UCSD-AML1 (cell line): ENCODE measurements around the gene CDCA8.
"Not testable (repeated sequence)": the region's sequence is repeated elsewhere in the genome, so short reads cannot be mapped to it uniquely, and the experiment has no call there.

Source experiments
- DNase-seq: peaks from one replicate; lab custom pipeline; 2025; ENCODE audit not compliant: unreplicated experiment; lab: John Stamatoyannopoulos, UW

Gene CDCA8

GRCh38 chr1:37672136-37672870 is 20.0 kb upstream of the CDCA8 start:
- DNase-seq, result no peak

DNA sequence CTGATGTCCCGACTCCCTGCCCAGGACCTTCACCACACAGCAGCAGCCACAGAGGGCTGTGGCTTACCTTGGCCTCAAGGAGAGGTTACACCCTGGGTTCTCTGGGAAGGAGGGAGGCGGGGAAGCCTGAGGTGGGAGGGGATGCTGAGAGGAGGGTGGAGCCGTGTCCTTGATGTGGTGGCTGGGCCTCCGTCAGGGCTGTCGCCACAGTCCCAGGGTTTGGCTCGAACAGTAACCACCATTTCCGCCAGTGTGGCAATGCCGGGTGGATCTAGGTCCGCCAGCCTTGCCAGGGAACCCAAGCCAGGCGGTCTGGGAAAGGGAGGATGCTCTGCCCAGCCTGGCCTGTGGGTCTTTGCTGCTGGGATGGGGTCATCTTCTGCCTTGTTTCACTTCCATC is 18.4 kb upstream of the CDCA8 start:
- DNase-seq, result no peak

GRCh38 chr1:37676281-37677142 is 15.8 kb upstream of the CDCA8 start:
- DNase-seq, result no peak

GRCh38 chr1:37677143-37677439 is 15.2 kb upstream of the CDCA8 start:
- no peak for DNase-seq

DNA sequence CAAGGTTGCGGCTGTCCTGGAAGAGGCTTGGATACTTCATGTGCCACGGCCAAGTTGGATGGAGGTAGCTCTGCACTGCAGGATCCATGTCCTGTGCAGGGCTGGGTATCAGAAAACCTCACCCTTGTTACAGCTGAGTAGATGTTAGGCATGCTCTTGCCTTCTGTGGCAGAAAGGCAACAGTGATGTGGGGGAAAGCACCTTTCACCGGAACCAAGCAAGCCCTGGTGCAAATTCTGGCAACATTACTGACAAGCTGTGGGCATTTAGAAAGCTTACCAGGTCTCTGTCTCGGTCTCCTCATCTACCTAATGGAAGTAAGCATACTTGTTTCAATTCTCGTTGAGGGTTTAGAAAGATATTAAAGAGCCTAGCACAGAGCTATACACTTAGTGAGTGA is 14.5 kb upstream of the CDCA8 start:
- no peak for DNase-seq

GRCh38 chr1:37680933-37681332 is 11.4 kb upstream of the CDCA8 start:
- no peak for DNase-seq

DNA sequence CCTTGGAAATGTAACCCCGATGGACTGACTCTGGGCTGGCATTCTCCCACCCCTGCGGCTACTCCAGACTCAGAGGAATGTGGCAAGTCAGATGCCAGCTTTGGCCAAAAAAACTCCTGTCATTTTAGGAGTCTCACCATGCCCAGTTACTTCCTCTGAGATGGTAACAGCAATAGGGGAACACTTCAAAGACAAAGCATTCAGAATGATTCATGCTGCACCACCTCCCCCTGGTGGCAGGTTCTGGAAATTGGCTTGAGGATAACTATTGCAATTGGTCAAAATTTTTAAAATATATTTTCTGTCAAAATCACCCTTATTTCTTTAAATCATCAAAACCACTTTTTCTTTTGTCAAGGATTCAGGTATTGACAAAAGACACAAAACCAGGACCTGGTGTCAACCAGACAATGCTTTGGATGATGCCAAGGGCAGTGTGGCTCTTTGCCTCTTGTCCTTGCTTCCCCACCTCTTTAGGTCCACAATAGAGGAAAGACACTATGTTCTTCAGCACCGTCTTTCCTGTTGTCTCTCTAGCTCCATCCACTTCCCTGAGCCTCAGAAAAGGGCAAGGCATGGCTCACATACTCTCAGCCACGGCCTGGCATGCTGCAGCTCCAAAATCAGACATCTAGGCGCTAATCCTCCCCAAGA is 9.9 kb upstream of the CDCA8 start:
- peak; percentile 63 for DNase-seq

GRCh38 chr1:37684182-37684581 is 8.1 kb upstream of the CDCA8 start:
- not testable (repeated sequence) for DNase-seq

- DNase-seq, result no peak
Observed at GRCh38 chr1:37685722-37686121, 6.6 kb upstream of the CDCA8 start.

DNA sequence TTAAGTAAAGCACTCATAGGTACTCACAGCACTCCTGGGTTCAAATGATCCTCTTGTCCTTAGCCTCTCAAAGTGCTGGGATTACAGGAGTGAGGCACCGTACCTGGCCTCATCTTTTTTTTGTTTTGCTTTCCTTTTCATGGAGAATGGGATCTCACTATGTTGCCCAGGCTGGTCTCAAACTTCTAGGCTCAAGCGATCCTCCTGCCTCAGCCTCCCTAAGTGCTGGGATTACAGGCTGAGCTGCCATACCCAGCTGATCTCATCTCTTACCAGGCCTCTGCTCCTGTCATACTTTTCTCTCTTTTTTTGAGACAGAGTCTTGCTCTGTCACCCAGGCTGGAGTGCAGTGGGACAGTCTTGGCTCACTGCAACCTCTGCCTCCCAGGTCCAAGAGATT is 4.6 kb upstream of the CDCA8 start:
- DNase-seq, result not testable (repeated sequence)

DNA sequence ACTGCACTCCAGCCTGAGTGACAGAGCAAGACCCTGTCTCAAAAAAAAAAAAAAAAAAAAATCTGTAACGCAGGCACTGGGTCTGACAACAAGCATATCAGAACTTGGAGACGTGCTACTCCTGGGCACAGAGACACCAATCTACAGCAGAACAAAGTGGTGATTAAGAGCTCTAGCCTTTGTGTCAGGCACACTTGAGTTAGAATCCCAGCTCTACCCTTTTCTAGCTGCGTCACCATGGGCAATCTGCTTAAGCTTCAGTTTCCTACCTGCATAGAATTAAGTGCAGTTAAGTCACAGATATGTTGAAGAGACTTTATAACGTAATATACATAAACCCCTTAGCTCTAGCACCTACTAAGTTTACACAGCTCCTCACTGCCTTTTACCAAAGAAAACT is 3.4 kb upstream of the CDCA8 start:
- DNase-seq, result no peak

DNA sequence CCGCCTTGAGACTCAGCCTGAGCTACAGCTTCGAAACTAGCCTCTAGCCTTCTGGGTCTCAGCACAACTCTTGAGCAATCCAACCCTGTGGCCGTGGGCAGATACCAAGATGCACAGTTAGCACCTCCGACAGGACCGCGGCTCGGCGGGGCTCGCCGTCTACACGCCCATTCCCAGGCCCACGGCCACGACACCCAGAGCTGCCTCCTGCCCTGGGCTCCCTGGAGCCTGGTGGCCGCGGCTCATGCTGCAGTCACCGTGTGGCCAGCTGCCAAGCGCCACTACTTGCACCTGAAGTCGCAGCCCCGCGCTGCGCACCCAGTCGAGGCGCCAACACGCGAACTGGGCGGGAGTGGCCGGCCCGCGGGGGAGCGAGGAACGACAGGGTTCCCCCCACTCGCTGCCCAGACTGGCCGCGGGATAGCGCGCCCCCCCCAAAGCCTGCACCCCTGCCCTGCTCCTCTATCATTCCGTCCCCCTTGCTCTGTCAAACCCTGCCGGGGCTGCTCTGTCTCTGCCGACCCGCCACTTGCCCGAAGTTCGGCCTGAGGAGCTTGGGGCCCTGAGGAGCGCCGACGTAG is 729 bp upstream of the CDCA8 start:
- peak; percentile 51 for DNase-seq

DNA sequence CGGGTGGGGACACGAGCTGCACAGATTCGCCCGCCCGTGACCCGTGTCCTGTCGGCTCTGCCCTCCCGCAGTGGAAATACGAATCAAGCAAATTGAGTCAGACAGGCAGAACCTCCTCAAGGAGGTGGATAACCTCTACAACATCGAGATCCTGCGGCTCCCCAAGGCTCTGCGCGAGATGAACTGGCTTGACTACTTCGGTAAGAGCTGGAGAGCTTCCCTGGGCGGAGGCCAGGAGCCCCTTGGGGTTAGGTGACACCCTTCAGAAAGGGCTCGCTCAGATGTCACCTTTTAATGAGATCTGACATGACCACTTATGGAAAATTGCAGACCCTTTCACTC is 489 bp downstream of the CDCA8 start:
- DNase-seq, result no peak

- no peak for DNase-seq
Observed at GRCh38 chr1:37697090-37697489, 4.8 kb downstream of the CDCA8 start.

DNA sequence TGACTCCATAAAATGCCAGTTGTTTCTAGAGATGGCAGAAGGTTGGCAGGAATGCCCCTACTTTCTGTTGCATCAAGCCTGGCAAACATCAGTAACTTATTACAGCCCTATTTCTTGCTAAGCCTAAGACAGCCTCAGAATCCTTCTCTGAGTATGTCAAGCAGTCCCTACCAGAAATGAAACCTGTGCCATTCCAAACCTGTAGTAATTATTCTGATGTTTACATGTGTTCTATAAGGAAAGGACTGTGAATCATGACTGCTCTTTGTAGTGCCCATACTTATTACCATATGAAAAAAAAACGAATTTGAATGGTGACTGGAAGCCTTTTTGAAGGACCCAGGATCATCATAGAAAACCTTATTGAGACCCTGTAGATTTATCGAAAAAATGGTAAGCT is 5.4 kb downstream of the CDCA8 start:
- DNase-seq, result no peak

DNA sequence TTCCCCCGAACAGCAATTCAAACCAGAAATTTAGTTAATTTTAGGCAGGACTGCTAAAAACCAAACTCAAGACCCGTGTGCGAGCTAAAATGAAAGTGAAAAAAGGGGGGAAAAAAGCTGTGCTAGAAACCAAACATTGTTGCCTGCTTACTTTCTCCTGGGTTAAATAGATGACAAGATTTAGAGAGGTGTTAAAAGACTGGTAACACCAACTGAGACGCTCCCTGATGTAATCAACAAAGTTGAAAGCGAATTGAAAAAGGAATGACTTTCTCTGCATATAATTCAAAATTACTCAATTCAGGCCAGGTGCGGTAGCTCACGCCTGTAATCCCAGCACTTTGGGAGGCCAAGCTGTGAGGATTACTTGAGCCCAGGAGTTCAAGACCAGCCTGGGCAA is 6.8 kb downstream of the CDCA8 start:
- DNase-seq, result no peak

GRCh38 chr1:37701051-37701450 is 8.7 kb downstream of the CDCA8 start:
- DNase-seq, result no peak

- DNase-seq, result no peak
Observed at GRCh38 chr1:37703061-37703460, 10.7 kb downstream of the CDCA8 start.

DNA sequence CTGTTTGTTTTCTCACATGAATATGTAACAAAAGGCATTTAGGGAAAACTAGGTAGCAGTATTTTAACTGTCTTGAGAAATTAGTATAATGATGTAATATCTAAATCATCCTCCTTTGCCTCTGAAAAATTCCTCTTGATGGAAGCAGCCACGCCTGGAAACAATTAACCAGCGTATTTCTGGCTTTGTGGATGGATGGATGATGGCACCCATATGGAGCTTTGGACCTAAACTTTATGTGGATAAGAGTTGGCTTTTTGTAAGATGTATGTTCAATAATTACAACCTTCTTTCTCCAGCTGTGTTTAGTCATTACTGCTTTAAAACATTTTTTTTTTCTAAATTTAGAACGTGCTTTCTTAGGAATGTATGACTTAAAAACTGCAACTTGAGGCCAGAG is 12.7 kb downstream of the CDCA8 start:
- no peak for DNase-seq

DNA sequence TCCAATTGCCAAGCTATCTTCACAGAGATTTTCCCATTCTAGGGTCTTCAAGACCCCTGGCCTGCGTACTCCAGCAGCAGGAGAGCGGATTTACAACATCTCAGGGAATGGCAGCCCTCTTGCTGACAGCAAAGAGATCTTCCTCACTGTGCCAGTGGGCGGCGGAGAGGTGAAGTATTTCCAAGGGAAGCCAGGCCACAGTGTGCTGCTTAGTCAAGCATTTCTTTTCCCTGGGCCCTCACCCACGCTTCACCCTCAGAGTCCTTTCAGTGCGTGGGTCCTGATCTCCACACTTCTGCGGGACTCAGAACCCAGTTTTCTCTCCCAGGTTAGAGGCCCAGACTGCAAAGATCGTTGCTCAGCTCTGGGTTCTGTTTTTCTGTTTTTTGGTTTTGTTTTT is 13.1 kb downstream of the CDCA8 start:
- DNase-seq, result no peak

- DNase-seq, result no peak
Observed at GRCh38 chr1:37708471-37708870, 16.2 kb downstream of the CDCA8 start.

DNA sequence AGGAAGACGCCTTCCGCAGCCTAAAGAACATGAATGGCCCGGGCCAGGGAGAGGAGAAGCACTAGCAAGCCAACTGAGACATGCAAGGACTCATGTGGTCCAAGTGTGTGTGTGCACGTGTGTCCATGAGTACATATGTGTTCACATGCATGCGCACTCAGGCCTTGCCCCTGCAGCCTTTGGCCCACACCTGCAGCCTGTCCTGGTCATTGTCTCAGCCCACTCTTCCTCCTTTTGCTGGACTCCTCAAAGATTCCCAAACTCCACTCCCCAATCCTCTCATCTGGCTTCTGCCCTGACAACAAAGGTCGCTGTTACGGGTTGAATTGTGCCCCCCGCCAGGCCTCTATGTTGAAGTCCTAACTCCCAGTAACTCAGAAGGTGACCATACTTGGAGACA is 21.9 kb downstream of the CDCA8 start:
- no peak for DNase-seq
